Measurements from ENCODE around the gene MLH1.
A peak's percentile ranks its signal among the peaks of the same experiment; 100 is the strongest.
"Not testable (repeated sequence)": the region's sequence is repeated elsewhere in the genome, so short reads cannot be mapped to it uniquely, and the experiment has no call there.

The MLH1 gene

DNA sequence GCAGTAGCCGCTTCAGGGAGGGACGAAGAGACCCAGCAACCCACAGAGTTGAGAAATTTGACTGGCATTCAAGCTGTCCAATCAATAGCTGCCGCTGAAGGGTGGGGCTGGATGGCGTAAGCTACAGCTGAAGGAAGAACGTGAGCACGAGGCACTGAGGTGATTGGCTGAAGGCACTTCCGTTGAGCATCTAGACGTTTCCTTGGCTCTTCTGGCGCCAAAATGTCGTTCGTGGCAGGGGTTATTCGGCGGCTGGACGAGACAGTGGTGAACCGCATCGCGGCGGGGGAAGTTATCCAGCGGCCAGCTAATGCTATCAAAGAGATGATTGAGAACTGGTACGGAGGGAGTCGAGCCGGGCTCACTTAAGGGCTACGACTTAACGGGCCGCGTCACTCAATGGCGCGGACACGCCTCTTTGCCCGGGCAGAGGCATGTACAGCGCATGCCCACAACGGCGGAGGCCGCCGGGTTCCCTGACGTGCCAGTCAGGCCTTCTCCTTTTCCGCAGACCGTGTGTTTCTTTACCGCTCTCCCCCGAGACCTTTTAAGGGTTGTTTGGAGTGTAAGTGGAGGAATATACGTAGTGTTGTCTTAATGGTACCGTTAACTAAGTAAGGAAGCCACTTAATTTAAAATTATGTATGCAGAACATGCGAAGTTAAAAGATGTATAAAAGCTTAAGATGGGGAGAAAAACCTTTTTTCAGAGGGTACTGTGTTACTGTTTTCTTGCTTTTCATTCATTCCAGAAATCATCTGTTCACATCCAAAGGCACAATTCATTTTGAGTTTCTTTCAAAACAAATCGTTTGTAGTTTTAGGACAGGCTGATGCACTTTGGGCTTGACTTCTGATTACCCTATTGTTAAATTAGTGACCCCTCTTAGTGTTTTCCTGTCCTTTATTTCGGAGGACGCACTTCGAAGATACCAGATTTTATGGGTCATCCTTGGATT is at the start of gene MLH1:
MLH1 (plus strand) TSS at position 193 of the 958 bp plus-strand sequence; CDS start at position 223, 30 bp downstream.
- no peak for DNase-seq

DNA sequence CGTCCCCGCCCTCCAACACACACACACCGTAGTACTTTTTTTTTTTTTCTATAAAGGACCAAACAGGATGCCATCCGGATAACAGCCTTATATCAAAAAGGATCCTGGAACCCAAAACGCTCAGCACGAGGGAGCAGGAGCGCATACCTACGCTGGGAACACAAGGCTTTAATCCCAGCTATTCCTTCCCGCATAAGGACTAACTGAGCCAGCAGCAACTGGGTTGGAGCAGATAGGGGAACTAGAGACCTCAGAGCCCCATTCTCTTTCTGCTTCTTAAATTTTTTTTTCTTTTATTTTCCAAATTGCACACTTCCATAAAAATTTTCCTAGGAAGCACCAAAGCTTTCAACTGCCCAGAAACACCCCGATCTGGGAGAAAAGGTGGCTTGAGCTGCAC is 49.7 kb upstream of the MLH1 start:
- DNase-seq = no peak

DNA sequence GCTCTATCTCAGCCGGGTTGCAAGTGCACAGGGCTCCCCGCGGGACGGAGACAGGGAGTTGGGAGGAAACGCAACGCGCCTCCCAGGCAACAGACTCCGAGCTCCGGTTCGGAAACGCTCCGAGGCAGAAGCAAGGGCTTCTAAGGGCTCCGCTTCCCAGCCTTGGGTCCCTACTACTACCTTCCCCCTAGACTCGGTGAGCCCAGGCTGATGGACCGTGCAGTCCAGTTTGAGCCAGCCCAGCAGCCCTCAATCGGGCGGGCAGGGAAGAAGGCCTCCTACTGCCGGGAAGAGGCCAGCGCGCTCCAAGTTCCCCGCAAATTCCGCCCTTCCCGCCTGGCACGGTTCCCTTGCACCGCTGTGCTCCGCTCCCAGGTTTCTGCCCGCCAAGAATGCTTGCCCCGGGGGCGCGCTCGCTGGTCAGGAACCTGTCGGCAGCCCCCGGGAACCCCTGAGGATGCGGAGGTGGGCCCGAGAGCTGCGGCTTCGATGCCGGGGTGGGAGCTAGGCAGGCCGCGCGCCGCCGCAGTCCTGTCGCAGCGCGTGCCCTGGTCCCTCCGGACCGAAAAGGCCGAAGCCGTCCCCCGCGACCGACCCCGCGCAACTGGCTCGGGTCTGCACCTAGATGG is 49.2 kb upstream of the MLH1 start:
- no peak for DNase-seq

DNA sequence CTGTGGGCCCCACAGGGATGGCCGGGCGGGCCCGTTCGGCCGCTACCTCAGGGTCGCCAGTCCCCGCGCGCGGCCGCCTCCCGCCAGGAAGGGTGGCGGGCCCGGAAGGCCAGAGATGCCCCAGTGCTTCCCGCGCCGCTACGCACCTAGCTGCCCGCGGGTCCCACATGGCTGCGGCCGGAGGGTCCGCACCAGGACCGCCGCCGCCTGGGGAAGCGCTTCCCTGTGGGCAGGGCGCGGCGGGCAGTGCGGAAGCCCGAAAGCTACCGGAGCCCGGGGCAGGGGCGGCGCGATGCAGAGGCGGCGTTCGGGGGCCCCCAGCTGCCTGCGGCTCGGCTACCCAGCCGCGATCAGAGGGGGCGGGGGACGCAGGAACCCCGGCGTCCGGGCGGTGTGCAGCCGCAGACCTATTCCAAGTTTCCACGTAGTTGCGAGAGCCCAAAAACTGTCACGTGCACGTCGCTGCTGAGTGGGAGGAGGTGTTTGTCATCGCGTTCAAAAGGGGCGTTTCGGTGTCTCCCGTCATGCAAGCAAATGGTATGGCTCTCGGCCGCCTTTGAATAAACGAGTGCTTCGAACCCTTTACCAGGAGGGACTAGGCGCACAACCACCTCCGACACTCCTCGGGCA is 48.6 kb upstream of the MLH1 start, which contains the start of gene TRANK1:
TRANK1 (minus strand) TSS at position 414 of the 630 bp plus-strand sequence; CDS start at position 169, 245 bp downstream.
- DNase-seq = no peak

DNA sequence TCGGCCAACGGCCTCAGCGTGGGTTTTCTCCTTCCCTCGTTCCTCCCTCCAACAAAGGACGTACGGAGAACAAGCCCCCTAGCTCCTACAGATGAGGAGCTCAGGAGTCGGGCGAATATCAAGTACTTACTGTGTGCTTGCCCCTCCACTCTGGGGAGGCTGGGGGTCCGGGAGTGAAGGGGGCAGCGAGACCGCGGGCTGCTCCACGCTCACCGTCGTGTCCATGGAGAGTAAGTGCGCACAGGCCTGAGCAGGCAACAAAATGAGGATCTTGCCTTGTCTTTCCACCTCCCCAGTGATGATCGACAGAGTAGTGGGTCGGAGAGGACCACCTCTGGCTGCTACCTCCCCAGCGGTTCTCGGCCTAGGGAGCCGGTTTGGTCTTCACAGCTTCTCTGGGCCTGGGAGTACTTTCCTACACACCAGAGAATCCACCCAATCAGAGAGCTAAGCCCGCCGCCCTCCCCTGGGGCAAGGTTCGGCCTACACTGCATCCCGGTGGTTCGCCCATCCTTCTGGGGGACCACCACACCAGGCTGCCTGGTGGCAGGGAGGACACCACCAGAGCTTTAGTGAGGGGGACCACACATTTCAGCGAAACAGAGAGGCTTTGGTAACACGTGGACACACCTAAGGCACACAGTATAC is 47.9 kb upstream of the MLH1 start:
- no peak for DNase-seq

DNA sequence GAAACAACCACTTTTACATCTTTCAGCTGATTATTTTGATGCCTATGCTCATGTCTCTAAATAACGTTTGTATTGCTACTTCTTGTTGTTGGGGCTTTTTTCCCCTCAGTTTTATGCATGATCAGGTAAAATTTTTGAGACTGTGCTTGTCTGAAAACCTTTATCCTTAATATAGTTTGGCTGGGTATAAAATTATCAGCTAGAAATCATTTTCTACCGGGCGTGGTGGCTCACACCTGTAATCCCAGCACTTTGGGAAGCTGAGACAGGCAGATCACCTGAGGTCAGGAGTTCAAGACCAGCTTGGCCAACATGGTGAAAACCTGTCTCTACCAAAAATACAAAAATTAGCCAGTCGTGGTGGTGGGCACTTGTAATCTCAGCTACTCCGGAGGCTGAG is 45.5 kb upstream of the MLH1 start:
- not testable (repeated sequence) for DNase-seq

DNA sequence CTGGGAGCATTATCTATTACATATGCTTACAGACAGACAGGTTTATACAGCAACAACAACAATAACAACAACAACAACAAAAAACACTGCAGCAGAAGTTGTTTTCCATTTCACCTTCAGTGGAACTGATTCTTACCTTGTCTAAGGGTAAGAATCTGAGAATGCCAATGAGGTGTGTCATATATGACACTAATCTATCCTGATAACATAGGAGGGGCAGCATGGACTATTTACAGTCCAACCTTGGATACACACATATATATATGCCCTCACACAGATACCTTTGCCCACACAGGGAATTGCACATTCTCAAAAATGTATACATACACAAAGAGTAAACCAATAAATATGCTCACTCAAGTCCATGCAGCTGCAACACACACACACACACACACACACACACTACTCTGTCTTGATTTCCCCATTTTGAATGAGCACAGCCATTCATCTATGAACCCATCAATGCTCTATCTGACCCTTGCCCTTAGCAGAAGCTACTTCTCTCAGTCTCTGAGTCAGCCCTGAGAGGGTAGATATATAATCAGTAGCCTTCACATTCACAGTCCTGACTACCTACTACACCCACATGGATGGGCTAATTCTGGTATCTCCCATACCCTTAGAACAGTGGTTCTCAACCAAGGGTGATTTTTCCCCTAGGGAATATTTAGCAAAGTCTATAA is 38.7 kb upstream of the MLH1 start:
- no peak for DNase-seq

DNA sequence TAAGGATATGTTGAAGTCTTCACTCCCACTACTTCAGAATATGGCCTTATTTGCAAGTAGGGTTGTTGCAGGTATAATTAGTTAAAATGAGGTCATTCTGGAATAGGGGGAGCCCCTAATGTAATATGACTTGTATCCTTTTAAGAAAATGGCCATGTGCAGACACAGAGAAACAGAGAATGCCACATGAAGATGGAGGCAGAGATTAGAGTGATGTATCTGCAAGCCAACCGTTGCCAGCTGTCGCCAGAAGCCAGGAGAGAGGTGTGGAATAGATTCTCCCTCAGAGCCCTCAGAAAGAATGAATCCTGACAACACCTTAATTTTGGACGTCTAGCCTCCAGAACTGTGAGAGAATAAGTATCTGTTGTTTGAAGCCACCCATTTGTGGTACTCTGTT is 37.2 kb upstream of the MLH1 start:
- DNase-seq = no peak

DNA sequence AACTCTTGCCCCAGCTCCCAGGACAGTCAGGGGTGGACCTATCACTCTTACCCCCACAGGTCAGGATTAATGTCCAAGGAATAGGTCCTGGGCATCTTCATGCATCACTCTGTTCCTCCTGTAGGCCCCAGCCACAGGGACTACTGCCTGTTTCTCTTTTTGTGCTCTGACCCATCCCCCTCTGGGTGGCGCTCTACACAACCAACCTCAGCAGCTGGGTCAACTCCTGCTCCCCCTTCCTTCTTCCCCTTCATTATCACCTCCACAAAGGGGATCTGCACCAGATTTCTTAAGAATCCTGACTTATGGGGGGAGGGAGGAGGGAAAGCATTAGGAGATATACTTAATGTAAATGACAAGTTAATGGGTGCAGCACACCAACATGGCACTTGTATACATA is 36.3 kb upstream of the MLH1 start:
- DNase-seq = no peak

DNA sequence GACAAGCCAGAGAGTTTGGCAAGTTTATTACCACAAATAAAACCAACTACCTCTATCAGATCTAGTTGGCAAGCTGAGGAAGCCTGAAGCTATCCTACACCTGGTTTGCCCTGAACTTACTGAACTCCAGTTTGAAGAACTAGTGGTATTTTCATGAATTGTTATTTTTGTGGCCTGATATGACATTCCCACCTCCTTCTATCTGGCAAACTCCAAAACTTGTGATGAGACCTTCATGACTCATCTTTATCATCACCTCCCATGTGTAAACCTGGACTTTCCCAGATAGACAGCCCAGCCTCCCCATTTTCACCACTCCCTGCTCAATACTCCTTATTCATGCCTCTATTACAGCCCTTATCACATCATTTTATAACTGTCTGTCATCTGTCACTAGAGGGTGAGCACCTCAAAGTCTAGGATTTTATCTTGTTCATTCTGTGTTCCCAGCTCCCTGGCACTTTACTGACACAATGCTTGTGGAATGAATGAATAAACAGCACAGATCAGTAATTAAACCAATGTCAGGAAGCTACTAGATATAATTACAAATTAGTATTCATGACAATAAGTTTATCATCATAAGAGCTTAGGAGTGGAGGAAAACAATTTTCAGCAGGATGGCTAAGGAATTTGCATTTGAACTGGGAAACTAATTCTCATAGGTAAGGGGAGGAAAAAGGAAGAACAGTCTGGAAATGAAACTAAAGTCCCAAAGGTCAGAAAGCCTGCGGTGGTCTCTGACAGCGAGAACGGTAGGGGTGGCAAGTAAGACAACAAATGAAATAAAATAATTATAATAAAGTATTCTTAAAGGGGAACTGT is 35.2 kb upstream of the MLH1 start:
- no peak for DNase-seq

DNA sequence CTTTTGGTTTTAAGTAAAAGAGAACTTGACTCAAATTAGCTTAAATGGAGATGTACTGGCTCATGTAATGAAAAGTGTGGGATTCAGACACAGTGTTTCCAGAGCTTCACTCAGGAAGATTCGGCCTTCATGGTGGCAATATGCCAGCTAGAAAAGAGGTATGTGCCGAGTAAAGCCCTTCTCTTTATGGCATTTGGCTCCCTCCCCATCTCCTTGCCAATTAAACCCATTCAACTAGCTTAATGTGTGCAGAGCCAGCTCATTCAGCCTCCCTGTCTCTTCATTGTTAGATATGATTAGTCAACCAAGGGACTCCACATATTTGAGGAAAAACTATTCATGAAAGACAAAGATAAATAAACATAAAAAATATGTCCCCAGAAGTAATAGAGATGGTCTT is 33.5 kb upstream of the MLH1 start:
- peak; percentile 8 for DNase-seq

DNA sequence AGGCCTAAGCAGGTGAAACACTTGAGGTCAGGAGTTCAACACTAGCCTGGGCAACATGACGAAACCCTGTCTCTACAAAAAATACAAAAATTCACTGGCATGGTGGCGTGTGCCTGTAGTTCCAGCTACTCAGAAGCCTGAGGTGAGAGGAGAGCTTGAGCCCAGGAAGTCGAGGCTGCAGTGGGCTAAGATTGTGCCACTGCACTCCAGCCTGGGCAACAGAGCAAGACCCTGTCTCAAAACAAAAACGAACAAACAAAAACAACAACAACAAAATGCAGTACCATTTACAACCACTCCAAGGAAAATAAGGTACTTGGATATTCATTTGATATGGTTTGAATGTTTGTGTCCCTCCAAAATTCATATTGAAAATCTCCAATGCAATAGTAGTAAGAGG is 32.8 kb upstream of the MLH1 start:
- DNase-seq = no peak

DNA sequence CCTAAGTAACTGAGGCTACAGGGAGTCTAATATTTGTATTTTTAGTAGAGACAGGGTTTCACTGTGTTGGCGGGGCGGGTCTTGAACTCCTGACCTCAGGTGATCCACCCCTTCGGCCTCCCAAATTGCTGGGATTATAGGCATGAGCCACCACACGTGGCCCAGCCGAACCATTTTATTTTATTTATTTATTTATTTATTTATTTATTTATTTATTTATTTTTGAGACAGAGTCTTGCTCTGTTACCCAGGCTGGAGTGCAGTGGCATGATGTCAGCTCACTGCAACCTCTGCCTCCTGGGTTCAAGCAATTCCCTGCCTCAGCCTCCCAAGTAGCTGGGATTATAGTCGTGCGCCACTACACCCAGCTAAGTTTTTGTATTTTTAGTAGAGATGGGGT is 30.3 kb upstream of the MLH1 start:
- DNase-seq = not testable (repeated sequence)

DNA sequence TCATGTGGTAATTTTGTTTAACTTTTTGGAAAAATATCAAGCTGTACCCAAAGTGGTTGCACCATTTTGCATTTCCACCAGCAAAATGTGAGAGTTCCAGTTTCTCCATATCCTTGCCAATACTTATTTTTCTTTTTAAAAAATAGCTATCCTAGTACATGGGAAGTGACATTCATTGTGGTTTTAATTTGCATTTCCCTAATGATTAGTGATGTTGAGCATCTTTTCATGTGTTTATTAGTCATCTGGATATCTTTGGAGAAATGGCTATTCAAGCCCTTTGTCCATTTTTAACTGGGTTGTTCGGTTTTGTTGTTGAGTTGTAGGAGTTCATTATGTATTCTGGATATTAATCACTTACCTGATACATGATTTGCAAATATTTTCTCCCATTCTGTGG is 29.0 kb upstream of the MLH1 start:
- no peak for DNase-seq

DNA sequence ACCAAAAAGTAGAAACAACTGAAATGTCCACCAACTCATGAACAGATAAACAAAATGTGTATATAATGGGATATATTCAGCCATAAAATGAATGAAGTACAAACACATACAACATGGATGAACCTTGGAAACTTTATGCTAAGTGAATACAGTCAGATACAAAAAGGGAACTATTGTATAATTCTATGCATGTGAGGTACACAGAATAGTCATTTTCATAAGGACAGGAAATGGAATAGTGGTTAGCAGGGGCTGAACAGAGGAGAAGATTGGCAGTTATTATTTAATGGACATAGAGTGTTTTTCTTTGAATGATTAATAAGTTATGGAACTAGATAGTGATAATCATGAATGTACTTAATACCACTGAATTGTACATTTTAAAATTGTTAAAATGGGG is 28.5 kb upstream of the MLH1 start:
- DNase-seq = no peak

DNA sequence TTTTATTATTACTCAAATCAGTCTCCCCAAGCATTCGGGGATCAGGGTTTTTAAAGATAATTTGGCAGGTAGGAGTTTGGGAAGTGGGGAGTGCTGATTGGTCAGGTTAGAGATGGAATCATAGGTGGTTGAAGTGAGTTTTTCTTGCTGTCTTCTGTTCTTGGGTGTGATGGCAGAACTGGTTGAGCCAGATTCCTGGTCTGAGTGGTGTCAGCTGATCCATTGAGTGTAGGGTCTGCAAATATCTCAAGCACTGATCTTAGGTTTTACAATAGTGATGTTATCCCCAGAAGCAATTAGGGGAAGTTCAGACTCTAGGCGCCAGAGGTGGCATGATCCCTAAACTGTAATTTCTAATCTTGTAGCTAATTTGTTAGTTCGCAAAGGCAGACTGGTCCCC is 27.9 kb upstream of the MLH1 start:
- no peak for DNase-seq

DNA sequence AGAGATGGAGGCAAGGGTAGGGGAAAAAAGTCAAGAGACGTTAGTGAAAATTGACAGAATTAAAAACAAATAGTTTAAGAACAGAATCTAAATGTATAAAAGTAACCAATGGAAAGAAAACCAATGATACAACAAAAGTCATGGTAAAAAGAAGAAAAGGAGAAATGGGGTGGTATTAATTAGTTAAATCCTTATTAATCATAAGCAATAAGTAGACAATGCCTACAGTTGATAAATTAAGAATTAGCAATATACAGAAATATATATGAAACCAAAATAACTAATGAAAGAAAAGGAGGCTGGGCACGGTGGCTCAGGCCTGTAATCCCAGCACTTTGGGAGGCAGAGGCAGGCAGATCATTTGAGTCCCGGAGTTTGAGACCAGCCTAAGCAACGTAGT is 24.2 kb upstream of the MLH1 start:
- no peak for DNase-seq

DNA sequence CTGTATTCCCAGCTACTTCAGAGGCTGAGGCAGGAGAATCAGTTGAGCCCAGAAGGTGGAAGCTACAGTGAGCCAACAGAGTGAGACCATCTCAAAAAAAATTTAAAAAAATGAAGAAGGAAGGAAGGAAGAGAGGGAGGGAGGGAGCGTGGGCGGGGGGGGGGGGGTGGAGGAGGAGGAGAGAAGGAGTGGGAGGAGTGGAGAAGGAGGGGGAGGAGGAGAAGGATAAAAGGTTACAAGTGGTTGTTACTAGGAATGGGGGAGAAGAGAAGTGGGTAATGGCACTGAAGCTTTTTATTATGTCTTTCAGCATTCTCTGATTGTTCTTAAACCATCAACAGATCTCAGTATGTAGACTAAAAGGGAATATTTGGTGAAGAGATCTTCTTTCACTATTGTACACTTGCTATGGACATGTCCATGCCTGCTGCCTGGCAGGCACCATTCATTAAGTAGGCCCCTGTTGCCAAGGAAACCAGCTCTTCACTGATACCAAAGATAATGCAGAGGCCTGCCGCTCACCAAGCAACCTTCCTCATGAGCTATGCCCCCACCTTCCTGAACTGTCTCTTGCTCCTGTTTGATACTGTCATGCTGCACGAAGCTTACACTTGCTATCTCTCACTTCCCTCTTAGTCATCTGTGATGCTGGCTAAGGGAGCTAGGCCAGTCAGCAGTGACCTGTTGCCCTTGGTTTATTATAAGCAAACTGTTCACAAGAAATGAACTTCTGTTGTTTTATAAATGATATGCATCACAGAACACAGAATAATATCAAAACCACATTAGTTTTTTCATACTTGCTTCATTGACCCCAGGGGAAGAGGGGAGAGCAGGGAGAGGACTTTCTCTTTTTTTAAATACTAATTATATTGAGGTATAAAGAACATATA is 23.5 kb upstream of the MLH1 start:
- DNase-seq = peak; percentile 27

DNA sequence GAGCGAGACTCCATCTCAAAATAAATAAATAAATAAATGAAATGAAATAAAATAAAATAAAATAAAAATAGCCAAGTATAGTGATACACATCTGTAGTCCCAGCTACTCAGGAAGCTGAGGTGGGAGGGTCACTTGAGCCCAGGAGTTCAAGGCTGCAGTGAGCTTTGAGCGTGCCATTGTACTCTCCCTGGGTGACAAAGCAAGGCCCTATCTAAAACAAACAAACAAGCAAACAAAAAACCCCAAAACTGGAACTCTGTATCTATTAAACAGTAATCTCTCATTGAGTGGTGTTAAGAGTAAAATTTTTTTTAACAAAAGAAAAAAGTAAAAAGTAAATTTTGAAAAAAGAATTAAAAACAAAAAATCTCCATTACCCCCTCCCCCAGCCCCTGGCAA is 21.2 kb upstream of the MLH1 start:
- DNase-seq = no peak

DNA sequence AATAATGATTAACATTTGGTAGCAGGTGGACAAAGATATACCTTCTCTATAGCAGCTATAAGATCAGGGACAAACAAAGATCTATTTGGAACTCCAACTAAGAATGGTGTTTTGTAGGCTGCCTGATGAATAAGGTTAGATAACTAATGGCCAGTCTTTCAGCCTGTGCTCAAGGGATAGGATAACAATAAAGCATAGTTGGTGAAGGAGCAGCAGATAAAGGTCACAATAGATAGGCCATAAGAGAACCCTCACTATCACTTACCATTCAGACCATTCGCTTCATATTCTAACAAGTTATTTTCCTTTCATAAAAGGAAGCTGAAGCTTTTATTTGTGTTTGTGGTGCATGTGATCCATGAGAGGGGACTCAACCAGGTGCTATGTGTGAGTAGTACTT is 20.2 kb upstream of the MLH1 start:
- DNase-seq = no peak

DNA sequence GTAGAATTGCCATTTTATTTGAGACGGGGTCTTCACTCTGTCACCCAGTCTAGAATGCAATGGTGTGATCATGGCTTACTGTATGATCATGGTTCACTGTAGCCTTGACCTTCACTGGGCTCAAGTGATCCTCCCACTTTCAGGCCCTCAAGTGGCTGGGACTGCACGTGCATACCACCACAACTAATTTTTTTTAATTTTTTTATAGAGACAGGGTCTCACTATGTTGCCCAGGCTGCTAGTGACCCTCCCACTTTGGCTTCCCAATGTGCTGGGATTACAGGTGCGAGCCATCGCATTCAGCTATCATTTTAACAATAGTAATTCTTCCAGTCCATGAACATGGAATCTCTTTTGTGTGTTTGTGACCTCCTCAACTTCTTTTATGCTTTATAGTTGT is 12.3 kb upstream of the MLH1 start:
- no peak for DNase-seq

All from NCI-H1694 (cell line).